ENCODE results near the gene TEX2.

Gene TEX2

DNA sequence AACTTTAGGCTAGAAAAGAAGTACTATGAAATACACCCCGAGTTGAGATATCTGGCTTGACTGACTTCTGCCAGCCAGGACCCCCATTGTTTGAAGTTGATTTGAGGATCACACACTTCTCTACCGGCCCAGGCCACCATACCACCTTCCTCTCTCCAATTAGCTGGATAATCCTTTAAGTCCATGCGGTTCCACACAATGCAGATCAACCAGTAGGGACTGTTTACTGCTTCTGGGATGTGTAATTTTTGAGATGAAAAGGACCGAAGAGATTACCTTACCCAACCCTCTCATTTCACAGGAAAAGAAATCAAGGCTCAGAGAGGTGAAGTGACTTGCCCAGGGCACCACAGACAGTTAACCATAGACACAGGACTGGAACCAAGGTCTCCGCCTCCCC, 153.7 kb downstream of the TEX2 start:
- no peak for TF ChIP-seq CTCF (IDR thresholded peaks at IDR 0.05; ENCODE audit: insufficient read depth, low read length, poor library complexity, severe bottlenecking)
- no peak for TF ChIP-seq EZH2phosphoT487 (conservative IDR thresholded peaks at IDR 0.05; ENCODE audit: low read length)
- Histone ChIP-seq H3K9me3 (ENCODE audit: insufficient read depth, low read length) (no peaks in the 10 kb centered on the region), H3K27ac (ENCODE audit: low read depth, low read length) (no peak overlapping the region), H3K9me2 (replicated peaks; ENCODE audit: insufficient read depth, low read length) (no peaks in the 10 kb centered on the region), H3K4me2 (ENCODE audit: low read depth, low read length, poor library complexity, severe bottlenecking) (no peak overlapping the region), H3K36me3 (ENCODE audit: low read length) (no peaks in the 10 kb centered on the region), H3K9ac (ENCODE audit: low read length) (no peak overlapping the region), H3K4me3 (ENCODE audit: insufficient read depth, low read length, poor library complexity, severe bottlenecking) (no peak overlapping the region), H2AFZ (ENCODE audit: low read depth, low read length, severe bottlenecking) (no peak overlapping the region), H4K20me1 (ENCODE audit: low read depth, low read length) (no peaks in the 10 kb centered on the region), H3K79me2 (ENCODE audit: insufficient read depth, low read length) (no peaks in the 10 kb centered on the region), H3K27me3 (ENCODE audit: low read length) (no peaks in the 10 kb centered on the region), H3F3A (ENCODE audit: insufficient read depth) (no peaks in the 10 kb centered on the region)

DNA sequence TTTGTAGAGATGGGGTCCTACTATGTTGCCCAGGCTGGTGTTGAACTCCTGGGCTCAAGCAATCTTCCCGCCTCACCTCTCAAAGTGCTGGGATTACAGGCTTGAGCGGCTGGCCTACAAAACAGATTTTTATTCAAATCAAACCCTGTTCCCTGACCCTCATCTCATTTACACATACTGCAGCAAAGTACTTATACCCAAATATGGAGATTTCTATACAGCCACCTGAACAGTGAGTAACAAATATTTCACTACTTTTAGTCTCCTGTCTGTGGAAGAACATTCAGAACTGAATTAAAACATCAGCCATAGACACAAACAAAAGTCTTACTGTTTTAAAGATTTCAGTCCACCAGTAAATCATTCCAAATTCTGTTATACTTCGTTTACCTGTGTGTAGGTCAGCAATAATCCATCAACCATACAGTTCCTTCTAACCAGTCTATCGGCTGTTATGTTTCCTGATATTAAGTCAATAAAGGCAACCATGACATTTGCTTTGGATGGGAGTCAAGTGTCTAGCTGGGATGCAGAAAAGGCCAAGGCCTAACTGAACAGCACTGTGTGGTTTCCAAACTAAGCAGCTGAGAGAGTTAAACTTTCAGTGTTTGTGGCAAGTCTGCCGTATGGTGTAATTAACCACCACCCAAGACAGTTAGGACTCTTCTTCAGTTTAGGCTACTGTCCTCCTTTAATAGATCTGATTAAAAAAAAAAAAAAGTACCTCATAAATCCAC, 155.4 kb downstream of the TEX2 start:
- H3K4me2 ChIP-seq (ENCODE audit: low read depth, low read length, poor library complexity, severe bottlenecking): no peak overlapping the region
- no peaks in the 10 kb centered on the region for H3K36me3 ChIP-seq (ENCODE audit: low read length)
- H3F3A ChIP-seq (ENCODE audit: insufficient read depth): no peaks in the 10 kb centered on the region
- no peak overlapping the region for H2AFZ ChIP-seq (ENCODE audit: low read depth, low read length, severe bottlenecking)
- no peaks in the 10 kb centered on the region for H3K9me2 ChIP-seq (replicated peaks; ENCODE audit: insufficient read depth, low read length)
- H4K20me1 ChIP-seq (ENCODE audit: low read depth, low read length): no peaks in the 10 kb centered on the region
- H3K27ac ChIP-seq (ENCODE audit: low read depth, low read length): no peak overlapping the region
- H3K9me3 ChIP-seq (ENCODE audit: insufficient read depth, low read length): no peaks in the 10 kb centered on the region
- H3K4me3 ChIP-seq (ENCODE audit: insufficient read depth, low read length, poor library complexity, severe bottlenecking): no peak overlapping the region
- TF ChIP-seq CTCF (IDR thresholded peaks at IDR 0.05; ENCODE audit: insufficient read depth, low read length, poor library complexity, severe bottlenecking) (no peak), EZH2phosphoT487 (conservative IDR thresholded peaks at IDR 0.05; ENCODE audit: low read length) (no peak)
- H3K27me3 ChIP-seq (ENCODE audit: low read length): no peaks in the 10 kb centered on the region
- H3K79me2 ChIP-seq (ENCODE audit: insufficient read depth, low read length): no peaks in the 10 kb centered on the region
- no peak overlapping the region for H3K9ac ChIP-seq (ENCODE audit: low read length)

DNA sequence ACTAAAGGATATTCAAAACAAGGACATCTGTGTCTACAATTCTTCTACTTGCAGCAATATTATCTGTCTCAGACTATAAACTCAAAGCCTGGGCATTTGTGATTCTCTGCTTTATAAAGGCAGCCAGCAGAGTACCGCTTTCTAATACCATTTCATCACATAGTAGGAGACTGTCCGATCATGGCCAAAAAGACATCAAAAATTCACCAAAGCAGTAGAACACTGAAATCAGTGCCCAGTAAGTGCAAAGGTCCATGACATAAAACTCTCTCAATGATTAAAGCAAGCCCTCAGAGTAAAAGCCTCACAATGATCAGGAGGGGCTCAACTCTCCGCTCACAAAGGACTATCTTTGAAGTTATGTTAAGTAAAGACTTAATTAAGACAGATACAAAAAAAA, 156.1 kb downstream of the TEX2 start:
- Histone ChIP-seq H3K36me3 (ENCODE audit: low read length) (no peaks in the 10 kb centered on the region), H3K4me2 (ENCODE audit: low read depth, low read length, poor library complexity, severe bottlenecking) (no peak overlapping the region), H4K20me1 (ENCODE audit: low read depth, low read length) (no peaks in the 10 kb centered on the region), H3K27me3 (ENCODE audit: low read length) (no peaks in the 10 kb centered on the region), H3K9me3 (ENCODE audit: insufficient read depth, low read length) (no peaks in the 10 kb centered on the region), H3K79me2 (ENCODE audit: insufficient read depth, low read length) (no peaks in the 10 kb centered on the region), H3K9me2 (replicated peaks; ENCODE audit: insufficient read depth, low read length) (no peaks in the 10 kb centered on the region), H3K9ac (ENCODE audit: low read length) (no peak overlapping the region), H3F3A (ENCODE audit: insufficient read depth) (no peaks in the 10 kb centered on the region), H2AFZ (ENCODE audit: low read depth, low read length, severe bottlenecking) (no peak overlapping the region), H3K4me3 (ENCODE audit: insufficient read depth, low read length, poor library complexity, severe bottlenecking) (no peak overlapping the region), H3K27ac (ENCODE audit: low read depth, low read length) (no peak overlapping the region)
- TF ChIP-seq CTCF (IDR thresholded peaks at IDR 0.05; ENCODE audit: insufficient read depth, low read length, poor library complexity, severe bottlenecking): no peak
- TF ChIP-seq EZH2phosphoT487 (conservative IDR thresholded peaks at IDR 0.05; ENCODE audit: low read length): no peak

Measured in SU-DHL-6 (cell line).